ENCODE results near the gene BRI3.

DNA sequence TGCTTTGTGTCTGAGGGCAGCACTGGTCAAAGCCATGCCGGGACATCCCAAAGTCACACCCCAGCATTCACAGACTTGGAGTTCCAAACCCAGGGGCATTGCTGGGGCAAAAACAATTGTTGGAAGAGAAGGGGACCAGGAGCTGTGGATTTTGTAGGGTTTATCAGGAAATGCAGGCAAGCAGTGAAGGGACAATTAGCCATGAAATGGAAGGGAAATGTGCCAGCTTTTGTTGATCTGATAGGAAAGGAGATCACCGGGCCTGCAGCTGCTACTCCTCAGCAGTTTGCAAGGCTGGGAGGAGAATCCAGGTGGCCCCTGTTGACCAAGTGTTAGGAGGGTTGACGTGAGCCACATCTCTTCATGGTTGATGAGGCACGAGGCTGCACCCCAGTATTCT is 2.5 kb upstream of the BRI3 start:
- TF ChIP-seq POLR2A (IDR thresholded peaks at IDR 0.05): no peak
- TF ChIP-seq, protein P1, sequence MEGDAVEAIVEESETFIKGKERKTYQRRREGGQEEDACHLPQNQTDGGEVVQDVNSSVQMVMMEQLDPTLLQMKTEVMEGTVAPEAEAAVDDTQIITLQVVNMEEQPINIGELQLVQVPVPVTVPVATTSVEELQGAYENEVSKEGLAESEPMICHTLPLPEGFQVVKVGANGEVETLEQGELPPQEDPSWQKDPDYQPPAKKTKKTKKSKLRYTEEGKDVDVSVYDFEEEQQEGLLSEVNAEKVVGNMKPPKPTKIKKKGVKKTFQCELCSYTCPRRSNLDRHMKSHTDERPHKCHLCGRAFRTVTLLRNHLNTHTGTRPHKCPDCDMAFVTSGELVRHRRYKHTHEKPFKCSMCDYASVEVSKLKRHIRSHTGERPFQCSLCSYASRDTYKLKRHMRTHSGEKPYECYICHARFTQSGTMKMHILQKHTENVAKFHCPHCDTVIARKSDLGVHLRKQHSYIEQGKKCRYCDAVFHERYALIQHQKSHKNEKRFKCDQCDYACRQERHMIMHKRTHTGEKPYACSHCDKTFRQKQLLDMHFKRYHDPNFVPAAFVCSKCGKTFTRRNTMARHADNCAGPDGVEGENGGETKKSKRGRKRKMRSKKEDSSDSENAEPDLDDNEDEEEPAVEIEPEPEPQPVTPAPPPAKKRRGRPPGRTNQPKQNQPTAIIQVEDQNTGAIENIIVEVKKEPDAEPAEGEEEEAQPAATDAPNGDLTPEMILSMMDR (IDR thresholded peaks at IDR 0.05): no peak

Data from heart left ventricle (tissue), 13 donors.